ENCODE data around the gene INPP4A. TPM values are rescaled to one million over a fixed set of nuclear protein-coding genes. Genes with fewer than 3 reads are reported as not detected.
A peak's percentile ranks its signal among the peaks of the same experiment; 100 is the strongest.

The INPP4A gene
- total RNA-seq, 1 donor from 2014 or later, result 40.7 TPM

GRCh38 chr2:98601532-98602132 lies 157.0 kb downstream of the INPP4A start:
- Mint-ChIP-seq H3K27ac (no peak overlapping the region), H3K4me3 (no peak overlapping the region), H3K27me3 (ENCODE audit: low read depth) (no peaks in the 10 kb centered on the region), H3K4me1 (peaks cover 2% of the 10 kb centered on the region), H3K36me3 (peaks cover 28% of the 10 kb centered on the region), H3K9me3 (peaks cover under 1% of the 10 kb centered on the region)
- no peak for DNase-seq (ENCODE audit: low spot score in 2 of 2, unreplicated experiment in 2 of 2)
- TF ChIP-seq, protein P1, sequence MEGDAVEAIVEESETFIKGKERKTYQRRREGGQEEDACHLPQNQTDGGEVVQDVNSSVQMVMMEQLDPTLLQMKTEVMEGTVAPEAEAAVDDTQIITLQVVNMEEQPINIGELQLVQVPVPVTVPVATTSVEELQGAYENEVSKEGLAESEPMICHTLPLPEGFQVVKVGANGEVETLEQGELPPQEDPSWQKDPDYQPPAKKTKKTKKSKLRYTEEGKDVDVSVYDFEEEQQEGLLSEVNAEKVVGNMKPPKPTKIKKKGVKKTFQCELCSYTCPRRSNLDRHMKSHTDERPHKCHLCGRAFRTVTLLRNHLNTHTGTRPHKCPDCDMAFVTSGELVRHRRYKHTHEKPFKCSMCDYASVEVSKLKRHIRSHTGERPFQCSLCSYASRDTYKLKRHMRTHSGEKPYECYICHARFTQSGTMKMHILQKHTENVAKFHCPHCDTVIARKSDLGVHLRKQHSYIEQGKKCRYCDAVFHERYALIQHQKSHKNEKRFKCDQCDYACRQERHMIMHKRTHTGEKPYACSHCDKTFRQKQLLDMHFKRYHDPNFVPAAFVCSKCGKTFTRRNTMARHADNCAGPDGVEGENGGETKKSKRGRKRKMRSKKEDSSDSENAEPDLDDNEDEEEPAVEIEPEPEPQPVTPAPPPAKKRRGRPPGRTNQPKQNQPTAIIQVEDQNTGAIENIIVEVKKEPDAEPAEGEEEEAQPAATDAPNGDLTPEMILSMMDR (IDR thresholded peaks at IDR 0.05; ENCODE audit: unreplicated experiment), result no peak

- Mint-ChIP-seq H3K27me3 (ENCODE audit: low read depth) (no peaks in the 10 kb centered on the region), H3K36me3 (peaks cover 8% of the 10 kb centered on the region), H3K27ac (peak overlapping the region; percentile 8), H3K4me1 (peaks cover 17% of the 10 kb centered on the region), H3K4me3 (no peak overlapping the region), H3K9me3 (no peaks in the 10 kb centered on the region)
- TF ChIP-seq, protein P1 (IDR thresholded peaks at IDR 0.05; ENCODE audit: unreplicated experiment), result no peak
- no peak for DNase-seq (ENCODE audit: low spot score in 2 of 2, unreplicated experiment in 2 of 2)
Observed at GRCh38 chr2:98604547-98604946, 159.9 kb downstream of the INPP4A start.

DNA sequence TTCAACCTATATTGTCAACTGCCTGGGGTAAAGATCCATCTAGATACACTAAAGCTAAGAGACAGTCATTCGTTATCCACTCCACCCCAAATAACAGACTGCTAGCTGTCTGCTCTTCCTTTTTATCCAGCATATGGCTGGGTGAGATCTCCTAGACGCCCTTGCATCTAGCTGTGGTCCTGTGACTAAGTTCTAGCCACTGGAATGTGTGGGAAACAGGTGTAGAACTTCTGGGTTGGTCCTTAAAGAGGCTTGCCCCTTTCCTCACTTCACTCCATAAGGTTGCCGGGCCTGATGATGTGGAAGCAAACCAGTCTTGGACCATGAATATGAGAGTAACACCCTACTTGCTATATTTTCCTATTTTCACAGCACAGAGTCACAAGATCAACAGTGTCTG lies 160.4 kb downstream of the INPP4A start:
- H3K27ac Mint-ChIP-seq, result no peak overlapping the region

GRCh38 chr2:98606431-98606830 lies 161.8 kb downstream of the INPP4A start:
- TF ChIP-seq, protein P1 (IDR thresholded peaks at IDR 0.05; ENCODE audit: unreplicated experiment), result no peak
- H3K9me3 Mint-ChIP-seq, result no peaks in the 10 kb centered on the region
- peak overlapping the region; percentile 76 for H3K4me3 Mint-ChIP-seq
- H3K4me1 Mint-ChIP-seq, result peaks cover 36% of the 10 kb centered on the region
- H3K27me3 Mint-ChIP-seq (ENCODE audit: low read depth), result no peaks in the 10 kb centered on the region
- DNase-seq (ENCODE audit: low spot score in 2 of 2, unreplicated experiment in 2 of 2), result no peak
- H3K27ac Mint-ChIP-seq, result peak overlapping the region; percentile 80
- H3K36me3 Mint-ChIP-seq, result peaks cover 7% of the 10 kb centered on the region

More for the DNA sequence above, 160.4 kb downstream of the INPP4A start:
- H3K4me3 Mint-ChIP-seq, result no peak overlapping the region
- no peaks in the 10 kb centered on the region for H3K9me3 Mint-ChIP-seq
- TF ChIP-seq, protein P1 (IDR thresholded peaks at IDR 0.05; ENCODE audit: unreplicated experiment), result no peak
- H3K4me1 Mint-ChIP-seq, result peaks cover 22% of the 10 kb centered on the region
- peaks cover 4% of the 10 kb centered on the region for H3K36me3 Mint-ChIP-seq
- no peaks in the 10 kb centered on the region for H3K27me3 Mint-ChIP-seq (ENCODE audit: low read depth)
- no peak for DNase-seq (ENCODE audit: low spot score in 2 of 2, unreplicated experiment in 2 of 2)

DNA sequence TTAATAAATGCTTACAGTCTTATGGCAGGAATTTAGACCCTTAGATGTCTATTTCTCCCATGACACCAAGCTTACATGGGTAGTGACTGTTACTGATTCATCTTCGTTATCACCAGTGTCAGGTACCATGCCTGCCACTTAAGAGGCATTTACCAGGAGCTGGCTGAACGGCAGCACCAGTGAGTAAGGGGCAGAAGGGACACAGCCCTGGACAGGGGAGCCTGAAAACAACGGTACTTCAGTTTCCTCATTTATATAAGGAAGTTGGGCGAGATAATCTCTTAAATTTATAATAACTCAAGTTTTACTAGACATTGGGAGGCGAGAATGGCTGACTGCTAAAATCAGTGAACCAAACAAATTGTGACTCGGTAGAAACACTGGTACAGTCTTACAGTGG lies 162.4 kb downstream of the INPP4A start:
- H3K9me3 Mint-ChIP-seq, result no peaks in the 10 kb centered on the region
- no peaks in the 10 kb centered on the region for H3K27me3 Mint-ChIP-seq (ENCODE audit: low read depth)
- H3K4me3 Mint-ChIP-seq, result peak overlapping the region; percentile 76
- H3K36me3 Mint-ChIP-seq, result peaks cover 9% of the 10 kb centered on the region
- H3K4me1 Mint-ChIP-seq, result peaks cover 38% of the 10 kb centered on the region
- H3K27ac Mint-ChIP-seq, result peak overlapping the region; percentile 93
- TF ChIP-seq, protein P1 (IDR thresholded peaks at IDR 0.05; ENCODE audit: unreplicated experiment), result no peak
- no peak for DNase-seq (ENCODE audit: low spot score in 2 of 2, unreplicated experiment in 2 of 2)
